Measurements from ENCODE around the gene LYZL6. TPM values are rescaled to one million over a fixed set of nuclear protein-coding genes. Genes with fewer than 3 reads are reported as not detected.

LYZL6 gene
- total RNA-seq, 1 donor from 2014 or later, result not detected

DNA sequence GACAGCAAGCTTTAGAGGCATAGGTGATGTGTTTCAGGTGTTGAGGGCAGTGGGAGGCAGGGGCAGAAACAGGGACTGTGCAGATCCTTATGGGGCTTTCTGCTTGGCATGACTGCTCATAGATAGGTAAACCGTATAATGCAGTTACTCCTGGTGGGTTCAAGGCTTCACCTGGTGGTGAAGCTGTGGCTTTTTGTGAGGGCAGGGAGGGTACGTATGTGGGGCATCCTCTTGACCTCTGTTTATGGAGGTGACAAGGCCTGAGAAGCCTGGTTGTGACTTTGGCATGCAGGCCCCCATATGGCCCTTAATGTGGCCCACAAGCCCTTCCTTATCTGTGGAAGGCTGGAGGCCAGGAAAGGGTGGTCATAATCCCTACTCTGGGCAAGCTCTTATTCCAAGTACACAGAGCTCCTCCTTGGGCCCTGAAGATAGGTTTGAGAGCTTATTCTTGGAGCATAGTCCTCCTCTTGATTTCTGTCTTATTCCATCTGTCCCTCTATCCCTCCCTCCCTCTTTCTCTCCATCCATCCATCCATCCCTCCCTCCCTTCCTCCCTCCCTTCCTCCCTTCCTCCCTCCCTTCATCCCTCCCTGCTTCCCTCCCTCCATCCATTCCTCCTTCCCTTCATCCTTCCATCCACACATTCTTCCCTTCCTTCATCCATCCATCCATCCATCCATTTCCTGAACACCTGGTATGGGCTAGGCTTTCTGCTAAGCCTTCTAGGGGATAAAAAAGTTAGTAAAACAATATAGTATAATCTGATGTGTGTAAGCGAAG lies 39.1 kb upstream of the LYZL6 start:
- Mint-ChIP-seq H3K27me3 (ENCODE audit: low read depth) (peaks cover 54% of the 10 kb centered on the region), H3K4me1 (no peaks in the 10 kb centered on the region), H3K36me3 (no peaks in the 10 kb centered on the region), H3K4me3 (no peak overlapping the region), H3K27ac (no peak overlapping the region), H3K9me3 (no peaks in the 10 kb centered on the region)
- TF ChIP-seq, protein P1, sequence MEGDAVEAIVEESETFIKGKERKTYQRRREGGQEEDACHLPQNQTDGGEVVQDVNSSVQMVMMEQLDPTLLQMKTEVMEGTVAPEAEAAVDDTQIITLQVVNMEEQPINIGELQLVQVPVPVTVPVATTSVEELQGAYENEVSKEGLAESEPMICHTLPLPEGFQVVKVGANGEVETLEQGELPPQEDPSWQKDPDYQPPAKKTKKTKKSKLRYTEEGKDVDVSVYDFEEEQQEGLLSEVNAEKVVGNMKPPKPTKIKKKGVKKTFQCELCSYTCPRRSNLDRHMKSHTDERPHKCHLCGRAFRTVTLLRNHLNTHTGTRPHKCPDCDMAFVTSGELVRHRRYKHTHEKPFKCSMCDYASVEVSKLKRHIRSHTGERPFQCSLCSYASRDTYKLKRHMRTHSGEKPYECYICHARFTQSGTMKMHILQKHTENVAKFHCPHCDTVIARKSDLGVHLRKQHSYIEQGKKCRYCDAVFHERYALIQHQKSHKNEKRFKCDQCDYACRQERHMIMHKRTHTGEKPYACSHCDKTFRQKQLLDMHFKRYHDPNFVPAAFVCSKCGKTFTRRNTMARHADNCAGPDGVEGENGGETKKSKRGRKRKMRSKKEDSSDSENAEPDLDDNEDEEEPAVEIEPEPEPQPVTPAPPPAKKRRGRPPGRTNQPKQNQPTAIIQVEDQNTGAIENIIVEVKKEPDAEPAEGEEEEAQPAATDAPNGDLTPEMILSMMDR (IDR thresholded peaks at IDR 0.05; ENCODE audit: unreplicated experiment), result no peak
- peak in 1 of 2 experiments; percentile 19 for DNase-seq (ENCODE audit: low spot score in 2 of 2, unreplicated experiment in 2 of 2)

GRCh38 chr17:35981908-35982330 lies 38.4 kb upstream of the LYZL6 start:
- H3K27me3 Mint-ChIP-seq (ENCODE audit: low read depth), result peaks cover 52% of the 10 kb centered on the region
- H3K4me1 Mint-ChIP-seq, result no peaks in the 10 kb centered on the region
- H3K27ac Mint-ChIP-seq, result no peak overlapping the region
- H3K9me3 Mint-ChIP-seq, result no peaks in the 10 kb centered on the region
- DNase-seq (ENCODE audit: low spot score in 2 of 2, unreplicated experiment in 2 of 2), result peak in 1 of 2 experiments; percentile 38
- H3K4me3 Mint-ChIP-seq, result no peak overlapping the region
- no peaks in the 10 kb centered on the region for H3K36me3 Mint-ChIP-seq
- TF ChIP-seq, protein P1 (IDR thresholded peaks at IDR 0.05; ENCODE audit: unreplicated experiment), result no peak

GRCh38 chr17:35981246-35981645 lies 37.7 kb upstream of the LYZL6 start, which contains the start of gene CCL16:
TSS of gene CCL16 (minus strand) at chr17:35981497. CDS start at chr17:35981420, 77 bp downstream.
- Mint-ChIP-seq H3K27me3 (ENCODE audit: low read depth) (peaks cover 50% of the 10 kb centered on the region), H3K4me3 (no peak within 1 kb of the TSS), H3K9me3 (no peaks in the 10 kb centered on the region), H3K4me1 (no peaks in the 10 kb centered on the region), H3K27ac (no peak within 1 kb of the TSS), H3K36me3 (no peaks in the 10 kb centered on the region)
- TF ChIP-seq, protein P1 (IDR thresholded peaks at IDR 0.05; ENCODE audit: unreplicated experiment), result no peak
- peak in 1 of 2 experiments; percentile 13 for DNase-seq (ENCODE audit: low spot score in 2 of 2, unreplicated experiment in 2 of 2)

GRCh38 chr17:35978346-35978745 lies 34.8 kb upstream of the LYZL6 start:
- H3K4me3 Mint-ChIP-seq, result no peak overlapping the region
- TF ChIP-seq, protein P1 (IDR thresholded peaks at IDR 0.05; ENCODE audit: unreplicated experiment), result no peak
- no peaks in the 10 kb centered on the region for H3K36me3 Mint-ChIP-seq

DNA sequence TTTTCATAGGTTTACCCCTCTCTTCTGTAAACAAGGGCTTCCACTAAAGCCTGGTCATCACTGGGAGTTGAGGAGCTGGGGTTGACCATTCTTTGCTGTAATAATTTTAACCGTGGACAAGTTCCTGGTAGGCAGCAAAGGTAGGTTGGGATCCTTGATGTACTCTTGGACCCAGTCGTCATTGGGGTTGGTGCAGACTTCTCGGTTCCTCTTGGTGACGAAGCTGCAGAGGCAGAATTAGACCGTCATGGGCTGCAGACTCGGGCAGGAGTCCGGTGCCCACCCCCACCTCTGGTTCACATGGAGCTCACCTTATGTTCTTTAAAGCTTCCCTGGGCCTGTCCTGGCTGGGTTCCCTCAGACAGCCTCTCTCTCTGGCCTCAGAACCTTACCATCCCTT lies 34.0 kb upstream of the LYZL6 start:
- H3K9me3 Mint-ChIP-seq, result no peaks in the 10 kb centered on the region
- H3K27me3 Mint-ChIP-seq (ENCODE audit: low read depth), result peaks cover 31% of the 10 kb centered on the region
- H3K4me1 Mint-ChIP-seq, result no peaks in the 10 kb centered on the region
- no peak overlapping the region for H3K4me3 Mint-ChIP-seq
- TF ChIP-seq, protein P1 (IDR thresholded peaks at IDR 0.05; ENCODE audit: unreplicated experiment), result no peak
- H3K36me3 Mint-ChIP-seq, result no peaks in the 10 kb centered on the region
- peak in 1 of 2 experiments; percentile 20 for DNase-seq (ENCODE audit: low spot score in 2 of 2, unreplicated experiment in 2 of 2)
- no peak overlapping the region for H3K27ac Mint-ChIP-seq

More at GRCh38 chr17:35978346-35978745, 34.8 kb upstream of the LYZL6 start:
- no peak overlapping the region for H3K27ac Mint-ChIP-seq
- H3K9me3 Mint-ChIP-seq, result no peaks in the 10 kb centered on the region
- no peaks in the 10 kb centered on the region for H3K4me1 Mint-ChIP-seq
- H3K27me3 Mint-ChIP-seq (ENCODE audit: low read depth), result peaks cover 36% of the 10 kb centered on the region
- peak in 1 of 2 experiments; percentile 14 for DNase-seq (ENCODE audit: low spot score in 2 of 2, unreplicated experiment in 2 of 2)
